Heart left ventricle (tissue), 16 donors: Measurements from ENCODE around the gene TMTC3. TPM values are rescaled to one million over a fixed set of nuclear protein-coding genes. Genes with fewer than 3 reads are reported as not detected.

Experiments used
- ATAC-seq, 4 donors: fragments of 200-7000 bp; cut with Tn5 transposase; one replicate each; pipeline ENCODE4 v1.9.1; 2020 to 2022; ENCODE audit warnings: moderate library complexity in 4 of 4, mild to moderate bottlenecking in 3 of 4, moderate number of reproducible peaks in 1 of 4
- DNase-seq, 5 donors: peaks; one replicate each; pipeline ENCODE4 v3.0.0-alpha.2; 2020
- H3K27ac ChIP-seq, 12 donors: fragments of 200-600 bp; sonication (generic) in 4 of 12; one replicate each; pipeline versions ENCODE4 v1.5.0 to v1.8.0; 2016 to 2022; ENCODE audit warnings: mild to moderate bottlenecking in 2 of 12
- H3K27me3 ChIP-seq, 9 donors: fragments of 200-600 bp; sonication (generic) in 2 of 9; one replicate each; pipeline versions ENCODE4 v1.5.1 to v1.8.0; 2016 to 2022; ENCODE audit warnings: mild to moderate bottlenecking in 3 of 9
- H3K36me3 ChIP-seq, 9 donors: fragments of 200-600 bp; sonication (generic) in 2 of 9; one replicate each; pipeline versions ENCODE4 v1.5.0 to v1.8.0; 2018 to 2022; ENCODE audit warnings: mild to moderate bottlenecking in 2 of 9
- H3K4me1 ChIP-seq, 12 donors: fragments of 200-600 bp; sonication (generic) in 4 of 12; one replicate each; pipeline versions ENCODE4 v1.5.0 to v1.8.0; 2016 to 2022; ENCODE audit warnings: mild to moderate bottlenecking in 3 of 12
- H3K4me3 ChIP-seq, 12 donors: fragments of 200-600 bp; sonication (generic) in 4 of 12; one replicate each; pipeline versions ENCODE4 v1.5.0 to v1.8.0; 2017 to 2022; ENCODE audit warnings: mild to moderate bottlenecking in 9 of 12, moderate library complexity in 4 of 12
- H3K9me3 ChIP-seq, 12 donors: fragments of 200-600 bp; sonication (generic) in 4 of 12; one replicate each; pipeline versions ENCODE4 v1.5.0 to v1.8.0; 2016 to 2022; ENCODE audit warnings: mild to moderate bottlenecking in 1 of 12
- POLR2A ChIP-seq, 2 donors: fragments of 450-650 bp; IDR thresholded peaks; one replicate each; pipeline ENCODE4 v1.6.1; 2017; ENCODE audit warnings: antibody characterized with exemption in 2 of 2, mild to moderate bottlenecking in 2 of 2, moderate library complexity in 2 of 2
- WGBS, 4 donors: extraction: QIAGEN DNeasy Blood & Tissue Kit in 2 of 4; methylation state at CpG; one replicate each; pipeline versions ENCODE4 v1.1.5 to v1.1.7; 2013 to 2018; 5-methylcytosine and 5-hydroxymethylcytosine counted together
- intact Hi-C, 10 donors: fragments of 100-400 bp; cut with DNase I; formaldehyde crosslinking; loops; one replicate each; pipeline versions ENCODE4 v1.11.1 to v1.14.2; 2022
- polyA plus RNA-seq, 2 donors: library from polyadenylated mRNA; stranded (reverse); fragments of 200-250 nt; gene quantifications; one replicate each; pipeline ENCODE4 v1.2.3, GENCODE V29; 2013
- total RNA-seq, 9 donors: library from RNA; depleted of rRNA in 2 of 9; stranded (reverse); fragments of >200 nt in 2 of 9; fragmentation: NEBNext Ultra II Directional in 3 of 9; extraction: Animal tissue kit (Norgen Biotek cat#: 25700) in 3 of 9; gene quantifications; one replicate each; pipeline versions ENCODE4 v1.1.0 to v1.2.4, GENCODE V29; 2016 to 2023
- TF ChIP-seq, protein P1 (sequence below), 12 donors: fragments of 200-600 bp; sonication (generic) in 4 of 12; IDR thresholded peaks; one replicate each; pipeline versions ENCODE4 v1.5.0 to v1.8.0; 2018 to 2022; ENCODE audit warnings: antibody characterized with exemption in 12 of 12, mild to moderate bottlenecking in 5 of 12
- donor health status: ischemic (EF 13 %, LVEDD 7.1; RV severe dilation, severe dysfunction).
- donor health status: healthy with polysubstance abuse.
- donor health status: DM: no; HTN: yes; CAD: no.
- donor health status: DM: no; HTN: no; CAD: no.
- donor health status: ischemic (EF 25% LVEDD 6.9; RV normal size, moderate dysfunction).
- donor health status: ischemic (EF 25% LVEDD 5.7; RV mildly dilated, moderate dysfunction).
- donor health status: healthy.
- donor health status: DM: yes; HTN: yes; CAD: no.
- donor health status: ischemic (EF 35%, LVEDD 5.7; RV mildly dilated, moderate dysfunction).
- donor health status: nonischemic (EF 11% LVEDD 7.7; RV severe dilation, severe dysfunction).
- donor health status: DM: yes; HTN: yes; CAD: no.
- donor health status: PGD.
- donor health status: ischemic (EF 29% LVEDD 5.4; RV normal size, mild dysfunction).
- donor health status: nonischemic (EF 23%, LVEDD 6.1; RV moderate dilation, normal function).

The TMTC3 gene
- total and polyA plus RNA-seq, 11 donors, result 1.2 to 13.8 (median 8.3) TPM

DNA sequence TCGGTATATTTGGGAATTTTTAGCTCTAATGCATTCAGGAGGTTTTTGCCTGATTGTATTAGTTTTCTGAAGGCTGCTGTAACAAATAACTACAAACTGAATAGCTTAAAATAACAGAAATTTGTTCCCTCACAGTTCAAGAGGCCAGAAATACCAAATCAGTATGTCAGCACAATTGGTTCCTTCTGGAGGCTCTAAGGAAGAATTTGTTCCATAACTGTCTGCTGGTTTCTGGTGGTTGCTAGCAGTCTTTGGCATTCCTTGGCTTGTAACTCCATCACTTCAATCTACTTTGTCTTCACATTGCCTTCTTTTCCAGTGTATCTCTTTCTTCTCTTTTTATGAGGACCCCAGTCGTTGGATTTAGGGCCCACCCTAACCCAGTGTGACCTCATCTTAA is 21.3 kb downstream of the TMTC3 start:
- H3K4me1 ChIP-seq, result no peaks in the 10 kb centered on the region
- H3K27ac ChIP-seq, result no peak overlapping the region
- ATAC-seq, result no peak
- intact Hi-C loops, result no loop called here
- no peaks in the 10 kb centered on the region for H3K9me3 ChIP-seq
- WGBS, 4 donors, result 96 to 100% (median 97%) methylated on average over 2 of the region's 2 CpGs
- no peak for TF ChIP-seq POLR2A (IDR thresholded peaks at IDR 0.05)
- TF ChIP-seq, protein P1, sequence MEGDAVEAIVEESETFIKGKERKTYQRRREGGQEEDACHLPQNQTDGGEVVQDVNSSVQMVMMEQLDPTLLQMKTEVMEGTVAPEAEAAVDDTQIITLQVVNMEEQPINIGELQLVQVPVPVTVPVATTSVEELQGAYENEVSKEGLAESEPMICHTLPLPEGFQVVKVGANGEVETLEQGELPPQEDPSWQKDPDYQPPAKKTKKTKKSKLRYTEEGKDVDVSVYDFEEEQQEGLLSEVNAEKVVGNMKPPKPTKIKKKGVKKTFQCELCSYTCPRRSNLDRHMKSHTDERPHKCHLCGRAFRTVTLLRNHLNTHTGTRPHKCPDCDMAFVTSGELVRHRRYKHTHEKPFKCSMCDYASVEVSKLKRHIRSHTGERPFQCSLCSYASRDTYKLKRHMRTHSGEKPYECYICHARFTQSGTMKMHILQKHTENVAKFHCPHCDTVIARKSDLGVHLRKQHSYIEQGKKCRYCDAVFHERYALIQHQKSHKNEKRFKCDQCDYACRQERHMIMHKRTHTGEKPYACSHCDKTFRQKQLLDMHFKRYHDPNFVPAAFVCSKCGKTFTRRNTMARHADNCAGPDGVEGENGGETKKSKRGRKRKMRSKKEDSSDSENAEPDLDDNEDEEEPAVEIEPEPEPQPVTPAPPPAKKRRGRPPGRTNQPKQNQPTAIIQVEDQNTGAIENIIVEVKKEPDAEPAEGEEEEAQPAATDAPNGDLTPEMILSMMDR (IDR thresholded peaks at IDR 0.05), result no peak
- no peak overlapping the region for H3K4me3 ChIP-seq
- H3K36me3 ChIP-seq, result peaks cover 0 to 81% (median 40%) of the 10 kb centered on the region in 9 donors
- DNase-seq, result no peak
- no peaks in the 10 kb centered on the region for H3K27me3 ChIP-seq

DNA sequence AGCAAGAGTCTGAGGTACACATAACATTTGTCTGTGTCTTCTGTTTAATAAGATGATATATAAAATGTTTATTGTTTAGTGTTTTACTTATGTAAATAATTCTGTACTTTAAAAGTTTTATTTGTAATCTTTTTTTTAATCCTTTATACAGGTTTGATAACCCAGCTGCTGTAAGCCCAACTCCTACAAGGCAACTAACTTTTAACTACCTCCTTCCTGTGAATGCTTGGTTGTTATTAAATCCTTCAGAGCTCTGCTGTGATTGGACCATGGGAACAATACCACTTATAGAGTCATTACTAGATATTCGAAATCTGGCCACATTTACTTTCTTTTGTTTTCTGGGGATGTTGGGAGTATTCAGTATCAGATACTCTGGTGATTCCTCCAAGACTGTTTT is 24.1 kb downstream of the TMTC3 start:
- Histone ChIP-seq H3K27ac (no peak overlapping the region), H3K27me3 (no peaks in the 10 kb centered on the region), H3K4me3 (no peak overlapping the region), H3K9me3 (no peaks in the 10 kb centered on the region), H3K36me3 (peaks cover 0 to 86% (median 37%) of the 10 kb centered on the region in 9 donors), H3K4me1 (no peaks in the 10 kb centered on the region)
- ATAC-seq (no peak), DNase-seq (no peak)
- 78 to 85% (median 84%) methylated on average over 1 of the region's 1 CpG for WGBS, 4 donors
- no peak for TF ChIP-seq POLR2A (IDR thresholded peaks at IDR 0.05)
- TF ChIP-seq, protein P1 (IDR thresholded peaks at IDR 0.05), result no peak
- intact Hi-C loops, result no loop called here

DNA sequence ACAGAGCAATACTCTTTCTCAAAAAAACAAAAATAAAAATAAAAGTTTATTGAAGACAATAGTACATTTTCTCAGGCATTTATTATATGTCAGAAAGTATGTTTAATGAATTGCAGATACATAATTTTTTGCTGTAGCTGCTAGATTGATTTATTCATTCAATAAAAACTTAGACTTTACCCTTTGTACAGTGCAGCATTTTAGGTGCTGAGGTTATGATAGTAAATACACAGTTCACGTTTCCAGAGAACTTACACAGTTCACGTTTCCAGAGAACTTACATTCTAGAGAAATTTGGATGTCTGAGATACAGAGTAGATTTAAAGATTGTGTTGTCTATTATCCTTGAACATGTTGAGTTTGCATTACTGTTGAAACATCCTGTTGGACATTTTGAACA is 25.3 kb downstream of the TMTC3 start:
- peaks cover 0 to 84% (median 33%) of the 10 kb centered on the region in 9 donors for H3K36me3 ChIP-seq
- H3K27ac ChIP-seq, result no peak overlapping the region
- peaks cover 0 to 3% (median 0%) of the 10 kb centered on the region in 12 donors for H3K4me1 ChIP-seq
- no peak overlapping the region for H3K4me3 ChIP-seq
- no peak for ATAC-seq
- WGBS, 4 donors, result 95 to 97% (median 96%) methylated on average over 2 of the region's 2 CpGs
- DNase-seq, result no peak
- intact Hi-C loops, result no loop called here
- no peaks in the 10 kb centered on the region for H3K27me3 ChIP-seq
- no peaks in the 10 kb centered on the region for H3K9me3 ChIP-seq
- TF ChIP-seq, protein P1 (IDR thresholded peaks at IDR 0.05), result no peak
- TF ChIP-seq POLR2A (IDR thresholded peaks at IDR 0.05), result no peak

DNA sequence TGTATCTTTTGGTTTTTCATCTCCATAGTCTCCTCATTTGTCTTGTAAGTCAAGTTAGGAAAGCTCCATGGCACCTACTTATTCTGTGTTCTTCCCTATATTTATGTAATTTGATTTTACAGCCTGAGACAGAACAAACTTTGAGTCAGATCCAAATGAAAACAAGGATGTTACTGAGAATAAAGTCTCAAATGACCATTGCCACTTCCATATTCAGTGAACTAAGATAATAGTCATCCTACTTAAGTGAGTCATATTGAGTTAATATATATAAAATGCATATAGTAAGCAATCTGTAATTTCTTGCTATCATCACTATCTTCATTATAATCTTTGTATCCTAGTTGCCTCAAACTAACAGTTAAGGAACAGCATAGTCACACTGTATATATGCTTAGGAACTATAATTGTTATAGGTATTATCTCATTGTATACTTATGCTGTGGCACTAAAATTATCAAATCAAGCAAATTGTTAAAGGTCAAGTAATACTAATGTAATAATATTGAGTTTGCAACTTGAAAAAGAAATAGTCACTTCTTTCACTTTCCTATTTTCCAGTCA is 30.8 kb downstream of the TMTC3 start:
- no peak for DNase-seq
- TF ChIP-seq, protein P1 (IDR thresholded peaks at IDR 0.05), result no peak
- TF ChIP-seq POLR2A (IDR thresholded peaks at IDR 0.05), result no peak
- Histone ChIP-seq H3K36me3 (peaks cover 0 to 89% (median 64%) of the 10 kb centered on the region in 9 donors), H3K27me3 (no peaks in the 10 kb centered on the region), H3K9me3 (no peaks in the 10 kb centered on the region), H3K4me3 (no peak overlapping the region), H3K27ac (no peak overlapping the region), H3K4me1 (peaks cover 0 to 3% (median 0%) of the 10 kb centered on the region in 12 donors)
- intact Hi-C loops, result no loop called here
- ATAC-seq, result no peak
